Upper lobe of right lung (tissue), 1 donor: ENCODE data around the gene LACTB. TPM values are rescaled to one million over a fixed set of nuclear protein-coding genes. Genes with fewer than 3 reads are reported as not detected.
A peak's percentile ranks its signal among the peaks of the same experiment; 100 is the strongest.

ENCODE experiments used
- ATAC-seq: fragments of 200-7000 bp; cut with Tn5 transposase; one replicate; pipeline ENCODE4 v1.9.1; 2020; ENCODE audit warnings: mild to moderate bottlenecking, moderate library complexity
- DNase-seq: peaks from one replicate; pipeline ENCODE4 v3.0.0-alpha.2; 2020
- H3K27ac ChIP-seq: fragments of 200-600 bp; one replicate; pipeline ENCODE4 v1.8.0; 2022
- H3K27me3 ChIP-seq: fragments of 200-600 bp; one replicate; pipeline ENCODE4 v1.8.0; 2022; ENCODE audit warnings: mild to moderate bottlenecking
- H3K36me3 ChIP-seq: fragments of 200-600 bp; one replicate; pipeline ENCODE4 v1.8.0; 2022
- H3K4me1 ChIP-seq: fragments of 200-600 bp; one replicate; pipeline ENCODE4 v1.8.0; 2022
- H3K4me3 ChIP-seq: fragments of 200-600 bp; one replicate; pipeline ENCODE4 v1.8.0; 2022; ENCODE audit warnings: mild to moderate bottlenecking
- H3K9me3 ChIP-seq: fragments of 200-600 bp; one replicate; pipeline ENCODE4 v1.8.0; 2022
- intact Hi-C: fragments of 100-400 bp; cut with DNase I; formaldehyde crosslinking; loops from one replicate; pipeline ENCODE4 v1.11.0; 2022
- total RNA-seq: library from RNA; stranded (reverse); fragmentation: NEBNext Ultra II Directional; extraction: Animal tissue kit (Norgen Biotek cat#: 25700); gene quantifications from one replicate; pipeline ENCODE4 v1.2.1, GENCODE V29; 2021
- TF ChIP-seq, protein P1 (sequence below): fragments of 200-600 bp; IDR thresholded peaks from one replicate; pipeline ENCODE4 v1.8.0; 2022; ENCODE audit warnings: antibody characterized with exemption
- donor health status: DM: no; HTN: yes; CAD: no; lungs with severe emphysema.

LACTB gene
- total RNA-seq, 1 donor from 2014 or later: 24.8 TPM

- Histone ChIP-seq H3K4me1 (peaks cover 16% of the 10 kb centered on the region), H3K9me3 (no peaks in the 10 kb centered on the region), H3K36me3 (peaks cover 26% of the 10 kb centered on the region), H3K4me3 (peak overlapping the region; percentile 92), H3K27me3 (no peaks in the 10 kb centered on the region), H3K27ac (peak overlapping the region; percentile 97)
- TF ChIP-seq, protein P1, sequence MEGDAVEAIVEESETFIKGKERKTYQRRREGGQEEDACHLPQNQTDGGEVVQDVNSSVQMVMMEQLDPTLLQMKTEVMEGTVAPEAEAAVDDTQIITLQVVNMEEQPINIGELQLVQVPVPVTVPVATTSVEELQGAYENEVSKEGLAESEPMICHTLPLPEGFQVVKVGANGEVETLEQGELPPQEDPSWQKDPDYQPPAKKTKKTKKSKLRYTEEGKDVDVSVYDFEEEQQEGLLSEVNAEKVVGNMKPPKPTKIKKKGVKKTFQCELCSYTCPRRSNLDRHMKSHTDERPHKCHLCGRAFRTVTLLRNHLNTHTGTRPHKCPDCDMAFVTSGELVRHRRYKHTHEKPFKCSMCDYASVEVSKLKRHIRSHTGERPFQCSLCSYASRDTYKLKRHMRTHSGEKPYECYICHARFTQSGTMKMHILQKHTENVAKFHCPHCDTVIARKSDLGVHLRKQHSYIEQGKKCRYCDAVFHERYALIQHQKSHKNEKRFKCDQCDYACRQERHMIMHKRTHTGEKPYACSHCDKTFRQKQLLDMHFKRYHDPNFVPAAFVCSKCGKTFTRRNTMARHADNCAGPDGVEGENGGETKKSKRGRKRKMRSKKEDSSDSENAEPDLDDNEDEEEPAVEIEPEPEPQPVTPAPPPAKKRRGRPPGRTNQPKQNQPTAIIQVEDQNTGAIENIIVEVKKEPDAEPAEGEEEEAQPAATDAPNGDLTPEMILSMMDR: peak; percentile 20
- DNase-seq (no peak), ATAC-seq (peak; percentile 64)
- intact Hi-C loops: no loop called here
These were observed 36.3 kb downstream of the LACTB start for GRCh38 chr15:63157891-63158431.

GRCh38 chr15:63160638-63161037 is 39.0 kb downstream of the LACTB start:
- no peak overlapping the region for H3K4me3 ChIP-seq
- intact Hi-C loops: loop anchor here (10.0 kb wide), 1 partner anchor 114 kb away; the partner anchor contains the start of gene APH1B
- DNase-seq: no peak
- H3K4me1 ChIP-seq: peaks cover 7% of the 10 kb centered on the region
- TF ChIP-seq, protein P1: no peak
- no peaks in the 10 kb centered on the region for H3K27me3 ChIP-seq
- no peaks in the 10 kb centered on the region for H3K36me3 ChIP-seq
- no peak overlapping the region for H3K27ac ChIP-seq
- H3K9me3 ChIP-seq: no peaks in the 10 kb centered on the region
- ATAC-seq: no peak

DNA sequence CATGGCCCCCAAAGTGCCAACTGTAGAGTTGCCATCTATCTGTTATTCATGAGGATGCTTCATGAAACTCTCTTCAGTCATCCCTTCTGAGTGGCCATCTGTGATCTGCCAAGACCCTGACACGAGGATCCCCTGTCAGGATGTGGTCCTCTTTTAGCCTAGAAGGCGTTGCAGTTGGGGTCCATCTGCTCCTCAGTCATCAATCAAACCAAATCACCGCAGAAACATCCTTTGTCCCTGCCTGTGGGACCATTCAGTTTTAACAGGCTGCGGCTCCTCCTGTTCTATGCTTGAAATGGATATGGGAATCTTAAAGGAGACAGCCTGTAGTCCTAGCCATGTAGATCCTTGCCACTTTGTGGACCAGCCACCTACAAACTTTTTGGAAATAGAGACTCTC is 41.6 kb downstream of the LACTB start:
- Histone ChIP-seq H3K27ac (no peak overlapping the region), H3K27me3 (no peaks in the 10 kb centered on the region), H3K4me3 (no peak overlapping the region), H3K9me3 (no peaks in the 10 kb centered on the region), H3K4me1 (peaks cover 7% of the 10 kb centered on the region), H3K36me3 (no peaks in the 10 kb centered on the region)
- TF ChIP-seq, protein P1: no peak
- DNase-seq (no peak), ATAC-seq (no peak)
- intact Hi-C loops: loop anchor here (10.0 kb wide), 1 partner anchor 112 kb away; the partner anchor contains the start of gene APH1B

- no peak overlapping the region for H3K27ac ChIP-seq
- H3K9me3 ChIP-seq: no peaks in the 10 kb centered on the region
- intact Hi-C loops: loop anchor here (10.0 kb wide), 1 partner anchor 109 kb away; the partner anchor contains the start of gene APH1B
- ATAC-seq (no peak), DNase-seq (no peak)
- H3K4me1 ChIP-seq: peaks cover 7% of the 10 kb centered on the region
- TF ChIP-seq, protein P1: no peak
- no peaks in the 10 kb centered on the region for H3K27me3 ChIP-seq
- no peak overlapping the region for H3K4me3 ChIP-seq
- no peaks in the 10 kb centered on the region for H3K36me3 ChIP-seq
These were observed 43.7 kb downstream of the LACTB start for GRCh38 chr15:63165166-63165859.

GRCh38 chr15:63166219-63166618 is 44.6 kb downstream of the LACTB start:
- Histone ChIP-seq H3K9me3 (no peaks in the 10 kb centered on the region), H3K27me3 (no peaks in the 10 kb centered on the region), H3K36me3 (no peaks in the 10 kb centered on the region), H3K4me3 (no peak overlapping the region), H3K27ac (no peak overlapping the region), H3K4me1 (peaks cover 7% of the 10 kb centered on the region)
- ATAC-seq: peak; percentile 69
- intact Hi-C loops: loop anchor here (10.0 kb wide), 1 partner anchor 109 kb away; the partner anchor contains the start of gene APH1B
- no peak for DNase-seq
- TF ChIP-seq, protein P1: peak; percentile 25
